HG03066 (cell line): ENCODE measurements around the gene NR4A1.
"Not testable (repeated sequence)": the region's sequence is repeated elsewhere in the genome, so short reads cannot be mapped to it uniquely, and the experiment has no call there.

Source experiments
- ATAC-seq: cut with Tn5 transposase; IDR thresholded peaks from one replicate; pipeline ENCODE4 v1.9.1; 2021; ENCODE audit warnings: low read depth; ENCODE audit not compliant: unreplicated experiment

Gene NR4A1

DNA sequence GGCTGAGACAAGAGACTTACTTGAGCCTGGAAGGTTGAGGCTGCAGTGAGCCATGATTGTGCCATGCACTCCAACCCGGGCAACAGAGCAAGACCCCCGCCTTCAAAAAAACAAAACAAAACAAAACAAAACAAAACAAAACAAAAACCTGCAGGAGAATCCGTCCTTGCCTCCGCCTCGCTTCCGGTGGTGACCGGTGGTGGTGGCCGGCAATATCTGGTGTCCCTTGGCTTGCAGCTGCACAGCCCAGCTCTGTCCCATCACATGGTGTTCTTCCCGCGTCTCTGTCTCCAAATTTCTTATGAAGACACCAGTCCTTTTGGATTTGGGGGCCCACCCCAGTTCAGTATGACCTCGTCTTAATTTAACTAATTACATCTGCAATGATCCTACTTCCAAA is 38.2 kb downstream of the NR4A1 start:
- no peak for ATAC-seq

DNA sequence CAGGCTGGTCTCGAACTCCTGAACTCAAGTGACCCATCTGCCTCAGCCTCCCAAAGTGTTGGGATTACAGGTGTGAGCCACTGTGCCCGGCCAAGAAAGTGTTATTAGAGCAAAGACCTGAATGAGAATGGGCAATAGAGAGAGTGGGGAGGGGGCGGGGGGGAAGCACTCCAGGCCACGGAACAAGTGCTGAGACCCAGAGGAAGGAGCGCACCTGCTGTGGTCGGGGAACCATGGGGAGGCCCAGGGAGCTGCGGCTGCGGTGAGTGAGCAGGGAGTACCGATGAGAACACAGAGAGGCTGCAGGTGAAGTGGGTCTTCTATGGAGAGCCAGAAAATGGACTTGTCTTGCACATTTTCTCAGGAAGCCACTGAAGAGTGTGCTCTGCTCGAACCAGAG is 39.0 kb downstream of the NR4A1 start:
- ATAC-seq: no peak

DNA sequence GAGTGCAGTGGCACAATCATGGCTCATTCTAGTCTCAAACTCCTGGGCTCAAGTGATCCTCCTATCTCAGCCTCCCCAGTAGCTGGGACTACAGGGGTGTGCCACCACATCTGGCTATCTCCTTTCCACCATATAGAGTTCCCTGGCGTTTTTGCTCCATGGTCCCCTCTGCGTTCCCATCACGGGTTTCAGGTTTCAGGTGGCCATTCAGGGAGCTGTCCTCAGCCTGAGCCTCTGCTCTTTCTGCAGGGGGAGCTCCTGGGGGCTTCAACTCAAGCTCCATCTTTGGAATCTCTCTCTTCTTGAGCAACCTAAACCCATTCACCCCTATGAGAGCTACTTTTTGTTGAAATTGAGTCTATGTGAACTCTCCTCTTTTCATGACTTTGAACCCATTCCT is 39.8 kb downstream of the NR4A1 start:
- ATAC-seq: no peak

DNA sequence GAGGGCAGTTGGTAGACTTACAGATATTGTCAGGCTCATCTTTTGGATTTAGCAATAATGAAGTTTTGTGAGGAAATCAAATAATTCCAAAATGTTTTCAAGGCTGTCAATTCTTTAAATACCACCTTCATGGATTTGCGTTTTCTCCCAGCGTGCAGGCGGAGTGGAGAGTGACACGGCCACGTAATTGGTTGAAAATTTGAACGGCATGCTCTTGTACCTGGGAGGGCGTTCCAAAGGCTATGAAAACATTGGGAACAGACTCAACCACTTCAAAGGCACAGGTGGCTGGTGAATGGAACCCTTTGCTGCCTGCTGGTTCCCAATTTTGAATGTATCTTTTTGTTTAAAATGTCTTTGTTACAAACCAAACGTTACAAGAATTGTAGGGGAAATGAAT is 40.6 kb downstream of the NR4A1 start:
- ATAC-seq: no peak

DNA sequence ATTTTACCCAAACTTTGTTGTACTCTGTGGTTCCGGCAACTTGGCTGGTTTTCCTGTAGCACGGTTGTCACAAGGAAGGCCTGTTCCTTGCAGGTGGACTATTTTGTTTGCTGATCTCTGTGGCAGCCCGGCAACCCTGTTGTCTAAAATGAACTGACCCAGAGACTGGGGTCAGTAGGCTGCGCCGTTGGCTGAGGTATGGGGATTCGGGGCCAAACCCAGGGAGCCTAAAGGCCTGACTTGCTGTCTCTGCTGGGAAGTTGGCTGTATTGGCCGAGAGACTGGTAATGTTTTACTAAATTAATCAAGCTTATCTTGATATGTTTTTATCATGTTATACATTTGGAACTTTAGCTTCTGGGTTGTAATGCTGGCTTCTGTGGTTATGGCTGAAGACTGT is 42.1 kb downstream of the NR4A1 start:
- ATAC-seq: no peak

DNA sequence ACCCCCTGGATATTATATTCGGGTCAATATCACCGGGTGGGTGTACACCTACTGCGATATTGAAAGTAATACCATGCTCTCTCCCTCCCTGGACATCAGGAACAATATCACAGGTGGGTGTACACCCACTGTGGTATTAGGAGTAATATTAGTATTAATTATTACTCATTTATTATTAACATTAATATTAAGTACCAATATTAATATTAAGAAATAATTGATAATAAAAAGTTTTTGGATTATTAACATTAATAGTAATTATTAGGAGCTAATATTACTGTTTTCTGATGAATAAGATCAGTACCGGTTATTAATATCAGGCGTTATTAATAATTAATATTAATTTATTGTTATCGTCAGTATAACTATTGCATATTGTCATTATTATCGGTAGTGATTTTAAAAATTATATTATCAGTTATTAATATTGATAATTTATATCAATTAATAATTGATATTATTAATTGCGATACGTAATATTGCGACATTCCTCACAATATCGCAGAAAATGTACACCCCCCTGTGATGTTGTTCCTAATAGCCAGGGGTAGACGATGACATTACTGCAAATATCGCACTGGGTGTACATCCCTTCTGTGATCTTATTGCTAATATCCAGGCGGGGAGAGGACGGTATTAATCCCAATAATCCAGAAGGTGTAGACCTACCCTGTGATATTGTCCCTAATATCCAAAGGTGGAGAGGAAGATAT is 45.2 kb downstream of the NR4A1 start:
- ATAC-seq: no peak

DNA sequence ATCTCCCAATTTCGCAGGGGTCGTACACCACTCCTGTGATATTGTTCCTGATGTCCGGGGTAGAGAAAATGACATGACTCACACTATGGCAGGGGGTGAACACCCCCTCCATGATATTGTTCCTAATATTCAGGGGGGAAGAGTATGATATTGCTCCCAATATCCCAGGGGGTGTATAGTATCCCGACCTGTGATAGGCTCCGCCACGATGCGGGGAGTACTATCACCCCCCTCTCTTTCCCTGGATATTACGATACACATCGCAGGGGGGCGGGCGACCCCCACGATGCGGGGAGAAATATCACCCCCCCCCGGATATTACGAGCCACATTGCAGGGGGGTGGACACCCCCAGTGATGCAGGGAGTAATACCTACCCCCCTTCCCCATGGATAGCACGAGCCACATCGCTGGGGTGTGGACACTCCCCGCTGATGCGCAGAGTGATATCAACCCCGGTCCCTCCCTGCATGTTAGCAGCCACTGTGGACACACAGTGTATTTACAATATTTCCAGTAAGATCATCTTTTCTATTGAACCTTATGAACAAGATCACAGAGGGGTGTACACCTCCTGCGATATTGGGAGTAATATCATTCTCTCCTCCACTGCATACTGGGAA is 45.9 kb downstream of the NR4A1 start:
- no peak for ATAC-seq

DNA sequence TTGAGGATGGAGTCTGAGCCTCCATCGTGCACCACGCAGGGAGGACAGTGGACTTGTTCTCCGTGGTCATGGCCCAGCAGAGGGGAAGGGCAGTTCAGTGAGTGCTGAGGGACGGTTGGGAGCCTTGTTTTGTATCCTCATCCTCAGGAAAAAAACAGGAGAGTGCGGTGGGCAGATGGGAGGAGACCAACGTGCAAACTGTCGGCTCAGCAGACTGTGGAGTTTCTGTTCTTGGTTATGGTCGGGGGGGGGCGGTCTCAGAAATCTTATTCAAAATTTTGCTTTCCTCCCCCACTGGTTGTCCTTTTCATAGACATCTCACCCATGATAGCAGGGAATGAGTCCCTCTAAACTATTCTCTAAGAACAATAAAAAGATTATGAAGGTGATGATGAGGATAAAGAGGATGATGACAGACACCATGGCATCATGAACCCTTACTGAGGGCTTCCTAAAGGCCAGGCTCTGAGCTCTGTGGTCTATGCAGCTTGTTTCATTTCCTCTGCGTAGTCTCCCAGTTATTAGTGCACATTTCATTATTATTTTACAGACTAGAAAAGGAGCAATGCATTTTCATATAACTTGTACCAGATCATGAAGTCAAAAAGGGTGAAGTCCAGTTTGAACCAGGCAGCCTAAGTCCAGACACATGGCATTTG is 53.3 kb downstream of the NR4A1 start:
- not testable (repeated sequence) for ATAC-seq
